GM19099 (cell line): ENCODE data around the gene NRL.
A peak's percentile ranks its signal among the peaks of the same experiment; 100 is the strongest.

Experiments used
- POLR2A ChIP-seq: IDR thresholded peaks from 3 replicates; pipeline ENCODE4 v1.6.1; 2011; ENCODE audit warnings: low read depth; ENCODE audit not compliant: insufficient read length; ENCODE audit errors: extremely low read depth

Gene NRL

DNA sequence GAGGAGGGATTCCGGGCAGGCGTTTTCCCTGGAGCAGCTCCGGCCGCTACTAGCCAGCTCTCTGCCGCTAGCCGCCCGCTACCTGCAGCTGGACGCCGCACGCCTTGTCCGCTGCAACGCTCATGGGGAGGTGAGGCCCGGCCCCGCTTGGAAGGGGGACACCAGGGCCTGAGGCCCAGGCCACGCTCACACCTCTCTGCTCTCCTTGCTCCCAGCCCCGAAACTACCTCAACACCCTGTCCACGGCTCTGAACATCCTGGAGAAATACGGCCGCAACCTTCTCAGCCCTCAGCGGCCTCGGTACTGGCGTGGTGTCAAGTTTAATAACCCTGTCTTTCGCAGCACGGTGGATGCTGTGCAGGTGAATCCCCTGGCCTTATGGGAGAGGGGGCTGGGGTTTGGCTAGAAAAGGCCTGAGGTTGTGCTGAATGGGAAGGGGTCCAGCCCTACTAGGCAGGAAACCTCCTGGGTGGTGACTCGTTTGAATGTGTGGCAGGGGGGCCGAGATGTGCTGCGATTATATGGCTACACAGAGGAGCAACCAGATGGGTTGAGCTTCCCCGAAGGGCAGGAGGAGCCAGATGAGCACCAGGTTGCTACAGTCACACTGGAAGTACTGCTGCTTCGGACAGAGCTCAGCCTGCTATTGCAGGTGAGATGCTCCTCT is 33.1 kb upstream of the NRL start:
- TF ChIP-seq POLR2A: no peak

DNA sequence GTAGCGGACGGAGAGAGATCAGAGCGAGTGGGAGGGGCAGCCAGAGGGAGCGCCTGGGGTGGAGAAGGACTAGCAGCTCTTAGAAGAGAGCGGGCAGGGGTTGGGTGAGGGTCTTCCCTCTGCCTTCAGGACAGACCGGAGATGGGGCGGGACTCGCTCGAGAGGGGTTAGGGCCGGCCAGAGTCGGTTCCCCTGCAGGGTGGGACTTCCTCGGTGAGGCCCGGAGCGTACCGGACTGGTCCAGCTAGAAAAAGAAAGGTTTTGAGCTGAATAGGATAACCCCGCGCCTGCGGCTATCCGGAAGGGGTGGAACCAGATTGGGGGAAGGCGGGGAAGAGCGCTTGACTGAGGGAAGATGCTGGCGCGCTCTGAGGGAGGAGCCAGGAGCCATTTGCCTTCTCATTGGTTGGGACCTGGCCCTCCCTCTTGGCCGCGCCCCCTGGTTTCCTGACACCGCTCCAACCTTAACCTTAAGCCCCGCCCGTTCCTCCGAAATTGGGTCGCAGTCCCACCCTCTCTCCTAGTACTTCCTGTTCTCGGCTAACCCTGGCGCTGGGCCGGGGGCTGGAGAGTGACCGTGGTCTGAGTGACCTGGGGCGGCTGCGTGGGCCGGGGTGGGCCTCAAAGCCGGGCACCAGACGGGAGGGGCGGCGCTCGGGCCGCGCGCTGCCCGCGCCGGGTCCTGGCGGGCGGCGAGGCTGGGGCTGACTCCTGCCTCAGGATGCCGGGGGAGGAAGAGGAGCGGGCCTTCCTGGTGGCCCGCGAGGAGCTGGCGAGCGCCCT is 32.4 kb upstream of the NRL start, which contains the start of gene RNF31:
TSS of gene RNF31 (plus strand) at position 521 of the 783 bp plus-strand sequence. CDS start at position 722, 201 bp downstream.
- peak; percentile 72 for TF ChIP-seq POLR2A

DNA sequence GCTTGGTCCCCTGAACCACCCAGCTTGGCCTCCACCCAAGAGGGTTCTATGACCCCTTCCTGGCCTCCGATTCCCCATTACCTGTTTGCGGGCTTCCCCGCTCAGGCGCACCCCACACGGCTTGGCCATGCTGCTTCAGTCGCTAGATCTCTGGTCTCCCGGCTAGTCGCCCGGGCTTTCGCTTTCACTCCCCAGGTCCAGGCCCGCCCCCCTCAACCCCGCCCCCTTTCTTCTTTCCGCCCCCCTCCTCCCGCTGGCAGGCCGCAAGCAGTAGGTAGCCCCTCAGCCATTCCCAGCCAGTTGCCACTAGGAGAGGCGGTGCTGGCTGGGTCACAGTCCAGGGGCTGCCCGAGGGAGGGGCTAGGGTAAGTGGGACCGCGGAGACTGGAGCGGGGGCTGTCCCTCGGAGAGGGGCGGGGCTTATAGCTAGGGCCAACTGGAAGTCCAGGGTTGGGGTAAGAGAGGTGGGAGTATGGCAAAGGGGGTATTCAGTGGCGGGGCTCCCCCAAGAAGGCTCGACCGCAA is 31.8 kb upstream of the NRL start, which contains the start of gene PSME2:
TSS of gene PSME2 (minus strand) at position 158 of the 525 bp plus-strand sequence. CDS start at position 129, 29 bp downstream.
- peak; percentile 11 for TF ChIP-seq POLR2A

DNA sequence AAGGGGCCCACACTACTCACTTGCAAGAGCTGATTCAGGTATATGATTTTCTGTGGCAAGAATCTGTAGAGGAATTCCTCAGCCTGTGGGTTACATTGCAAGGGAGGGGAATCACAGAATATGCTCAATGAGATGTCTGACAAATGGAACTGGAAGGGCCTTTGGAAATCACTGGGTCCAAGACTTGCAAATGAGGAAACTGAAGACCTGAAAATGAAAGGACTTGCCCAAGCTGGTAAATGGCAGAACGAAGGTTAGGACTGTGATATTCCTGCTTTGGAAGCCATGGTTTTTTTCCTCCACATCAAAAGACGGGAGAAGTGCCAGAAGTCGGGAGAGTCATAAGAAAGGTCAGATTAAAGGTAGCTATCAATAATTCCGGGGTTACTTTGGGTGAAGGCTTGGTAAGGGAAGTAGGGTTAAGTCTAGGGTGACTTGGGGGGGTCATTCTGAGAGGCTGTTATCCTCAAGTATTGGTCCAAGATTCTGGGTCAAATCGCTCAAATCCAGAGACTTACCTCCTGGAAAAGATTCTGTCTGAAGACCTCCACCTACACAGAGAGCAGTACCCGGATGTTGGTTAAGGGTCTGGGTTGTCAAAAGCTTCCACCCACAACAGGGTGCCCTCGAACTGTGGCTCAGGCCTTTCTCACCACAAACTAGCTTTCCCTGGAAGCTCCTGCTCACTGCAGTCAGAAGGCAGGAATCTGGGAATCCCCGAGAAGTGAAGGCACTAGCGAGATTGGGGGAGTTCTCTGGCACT is 31.1 kb upstream of the NRL start:
- no peak for TF ChIP-seq POLR2A

DNA sequence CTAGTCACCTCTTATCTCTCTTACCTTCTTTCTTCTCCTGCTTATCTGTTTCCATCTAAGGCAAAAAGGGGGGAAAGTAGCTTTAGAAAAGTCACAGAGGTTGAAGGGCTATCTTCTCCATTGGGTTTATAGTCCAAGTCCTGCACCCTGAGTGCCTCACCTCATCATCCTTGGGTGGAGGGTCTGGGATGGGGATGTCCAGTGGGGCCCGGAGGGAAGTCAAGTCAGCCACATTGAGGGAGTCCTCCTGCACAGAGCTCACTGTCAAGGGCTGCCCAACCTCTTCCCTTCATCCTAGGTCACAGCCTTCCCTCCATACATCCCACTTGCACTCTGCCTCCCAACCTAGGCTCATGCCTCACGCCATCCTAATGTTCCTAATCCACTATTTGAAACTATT is 30.5 kb upstream of the NRL start:
- no peak for TF ChIP-seq POLR2A

DNA sequence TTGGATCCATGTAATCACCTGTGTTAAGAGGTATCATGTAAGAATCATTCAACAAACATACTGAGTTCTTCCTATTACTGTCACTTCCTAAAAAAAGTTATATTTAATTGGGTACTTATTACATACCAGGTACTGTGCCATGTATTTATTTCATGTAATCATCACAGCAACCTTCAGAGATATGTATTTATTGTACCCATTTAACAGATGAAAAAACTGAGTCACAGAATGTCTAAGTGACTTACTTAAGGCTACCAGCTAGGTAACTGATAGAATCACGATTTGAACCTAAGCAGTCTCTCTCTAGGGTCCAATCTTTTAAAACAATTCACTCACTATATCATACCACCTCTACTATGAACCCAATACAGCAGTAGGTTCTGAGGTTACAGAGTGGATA is 29.7 kb upstream of the NRL start:
- no peak for TF ChIP-seq POLR2A

DNA sequence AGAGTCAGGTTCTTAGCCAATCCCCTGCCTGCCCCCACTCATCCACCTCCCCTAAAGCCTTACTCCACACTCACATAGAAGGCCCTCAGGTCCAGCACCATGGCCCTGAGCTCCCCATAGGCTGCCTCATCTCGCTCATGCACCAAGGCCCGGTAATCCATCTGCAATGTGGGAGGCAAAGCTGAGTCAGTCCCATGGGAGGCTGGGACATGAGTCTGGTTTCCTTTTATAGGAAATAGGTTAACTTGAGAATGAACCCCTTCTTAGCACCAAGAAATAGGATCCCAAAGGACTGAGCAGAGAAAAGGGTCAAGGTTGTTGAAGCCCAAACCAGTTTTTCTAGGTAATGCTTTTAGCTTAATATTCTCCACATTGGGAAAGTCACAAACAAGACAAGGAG is 28.8 kb upstream of the NRL start:
- TF ChIP-seq POLR2A: no peak

DNA sequence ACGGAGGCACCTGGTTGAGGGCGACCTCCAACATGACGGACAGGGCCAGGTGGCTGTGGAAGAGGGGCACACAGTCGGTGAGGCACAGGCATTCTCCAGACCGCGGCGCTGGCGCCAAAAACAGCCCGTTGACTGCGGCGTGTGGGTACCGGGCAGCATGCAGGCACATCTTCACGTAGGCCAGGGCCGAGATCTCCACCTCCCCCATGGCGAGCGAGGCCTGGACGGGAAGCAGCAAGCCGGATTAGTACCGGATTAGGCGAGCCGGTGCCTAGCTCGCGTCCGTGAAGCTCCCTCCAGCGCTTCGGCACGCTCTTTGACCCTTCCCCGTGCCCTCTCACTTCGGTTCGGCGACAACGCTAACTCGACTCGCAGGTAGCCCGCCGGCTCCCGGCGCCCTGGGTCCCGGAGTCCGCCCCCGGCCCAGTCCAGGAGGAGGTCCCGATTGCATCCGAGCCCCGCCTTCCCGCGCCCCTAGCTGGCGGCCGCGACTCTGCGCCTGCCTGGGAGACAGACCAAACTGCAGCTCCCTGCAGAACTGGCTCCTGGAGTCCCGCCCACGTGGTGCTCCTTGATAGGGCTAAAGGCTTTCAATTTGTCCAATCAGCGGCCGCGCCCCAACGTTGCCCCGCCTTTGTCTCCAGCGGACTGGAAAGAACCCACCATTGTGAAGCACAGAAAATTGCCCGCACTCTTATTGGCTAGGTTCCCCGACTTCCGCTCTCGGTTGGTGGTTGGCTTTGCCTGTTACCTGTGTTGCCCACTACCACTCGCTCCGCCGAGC is 26.5 kb upstream of the NRL start, which contains the start of gene EMC9:
TSS of gene EMC9 (minus strand) at position 495 of the 784 bp plus-strand sequence. CDS start at position 208, 287 bp downstream.
- TF ChIP-seq POLR2A: peak; percentile 91

DNA sequence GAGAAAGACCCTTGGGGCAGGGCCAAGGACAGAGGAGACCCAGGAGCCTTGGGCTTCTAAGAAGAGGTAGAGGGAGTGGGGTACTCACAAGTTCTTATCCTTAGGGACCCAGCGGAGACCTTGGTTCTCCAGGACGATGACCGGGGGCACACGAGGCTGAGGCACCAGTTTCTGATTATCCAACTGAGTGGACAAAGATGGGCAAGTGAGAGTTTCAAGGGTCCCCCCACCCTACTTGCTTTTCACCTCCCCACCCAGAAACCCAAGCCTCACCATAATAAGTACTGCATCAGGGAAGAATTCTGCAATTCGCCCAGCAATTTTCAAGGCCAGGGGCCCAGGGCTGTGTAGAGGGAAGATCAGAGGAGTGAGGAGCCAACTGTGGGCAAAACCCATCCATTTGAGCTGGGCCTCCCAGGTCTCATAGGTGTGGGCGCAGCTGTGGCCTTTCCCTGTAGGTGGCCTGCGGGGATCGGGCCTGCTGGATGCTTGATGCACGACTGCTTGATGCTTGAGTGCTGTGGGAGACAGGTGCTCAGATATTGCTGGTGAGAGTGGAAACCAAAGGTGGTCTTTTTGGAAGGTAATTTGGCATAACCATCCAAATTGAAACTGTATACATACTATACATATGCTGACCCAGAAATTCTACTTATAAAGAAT is 24.7 kb upstream of the NRL start:
- no peak for TF ChIP-seq POLR2A

DNA sequence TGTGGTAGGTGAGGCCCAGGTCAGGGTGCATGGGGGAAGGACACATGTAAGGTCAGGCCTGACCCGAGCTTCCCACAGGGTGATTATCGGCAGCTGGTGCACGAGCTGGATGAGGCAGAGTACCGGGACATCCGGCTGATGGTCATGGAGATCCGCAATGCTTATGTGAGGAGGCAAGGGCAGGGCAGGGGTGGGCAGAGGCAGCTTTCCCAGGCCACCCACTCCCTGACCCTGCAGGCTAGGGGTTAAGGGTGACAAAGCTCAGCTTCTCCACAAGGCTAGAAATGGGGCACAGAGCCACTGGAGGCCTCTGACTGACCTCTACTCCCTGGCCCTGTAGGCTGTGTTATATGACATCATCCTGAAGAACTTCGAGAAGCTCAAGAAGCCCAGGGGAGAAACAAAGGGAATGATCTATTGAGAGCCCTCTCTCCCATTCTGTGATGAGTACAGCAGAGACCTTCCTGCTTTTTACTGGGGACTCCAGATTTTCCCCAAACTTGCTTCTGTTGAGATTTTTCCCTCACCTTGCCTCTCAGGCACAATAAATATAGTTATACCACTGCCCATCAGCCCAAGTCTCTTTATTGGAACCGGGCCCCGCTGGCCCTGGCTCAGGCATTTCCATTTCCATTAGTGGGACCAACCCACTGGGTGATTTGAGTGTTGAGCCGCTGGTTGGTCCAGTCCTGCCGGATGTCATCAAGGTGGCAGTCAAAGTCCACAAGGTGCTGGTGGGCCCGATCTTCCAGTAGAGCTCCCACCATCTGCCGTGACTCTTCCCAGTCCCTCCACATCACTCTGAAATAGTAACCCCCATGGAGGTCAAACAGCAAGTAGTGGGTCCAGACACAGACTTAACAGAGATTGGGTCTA is 23.9 kb upstream of the NRL start:
- TF ChIP-seq POLR2A: no peak

DNA sequence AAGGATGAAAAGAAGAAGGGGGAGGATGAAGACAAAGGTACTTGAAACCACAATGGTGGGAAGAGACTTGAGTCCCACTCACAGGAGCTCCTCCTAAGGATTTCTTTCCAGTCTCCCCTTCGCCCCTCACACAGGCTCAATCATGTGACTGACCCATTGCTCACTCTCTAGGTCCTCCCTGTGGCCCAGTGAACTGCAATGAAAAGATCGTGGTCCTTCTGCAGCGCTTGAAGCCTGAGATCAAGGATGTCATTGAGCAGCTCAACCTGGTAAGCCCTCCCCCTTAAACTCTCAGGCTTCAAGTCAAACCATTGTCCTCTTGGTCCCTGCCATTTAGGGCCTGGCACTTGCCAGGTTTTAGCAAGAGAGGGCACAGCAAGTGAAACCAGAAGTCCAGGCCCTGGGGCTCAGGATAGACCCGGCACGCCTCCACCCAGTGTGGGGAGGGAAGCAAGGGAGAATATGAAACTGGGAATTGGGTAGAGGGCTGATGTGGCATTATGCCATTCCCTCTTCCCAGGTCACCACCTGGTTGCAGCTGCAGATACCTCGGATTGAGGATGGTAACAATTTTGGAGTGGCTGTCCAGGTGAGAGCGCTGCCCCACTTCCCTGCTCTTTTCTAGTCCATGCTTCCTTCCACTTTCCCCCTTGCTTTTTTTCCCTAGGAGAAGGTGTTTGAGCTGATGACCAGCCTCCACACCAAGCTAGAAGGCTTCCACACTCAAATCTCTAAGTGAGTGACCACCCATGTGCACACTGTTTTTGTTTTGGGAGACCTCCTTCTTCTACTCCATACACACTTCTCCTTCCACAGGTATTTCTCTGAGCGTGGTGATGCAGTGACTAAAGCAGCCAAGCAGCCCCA is 23.0 kb upstream of the NRL start:
- peak; percentile 42 for TF ChIP-seq POLR2A

DNA sequence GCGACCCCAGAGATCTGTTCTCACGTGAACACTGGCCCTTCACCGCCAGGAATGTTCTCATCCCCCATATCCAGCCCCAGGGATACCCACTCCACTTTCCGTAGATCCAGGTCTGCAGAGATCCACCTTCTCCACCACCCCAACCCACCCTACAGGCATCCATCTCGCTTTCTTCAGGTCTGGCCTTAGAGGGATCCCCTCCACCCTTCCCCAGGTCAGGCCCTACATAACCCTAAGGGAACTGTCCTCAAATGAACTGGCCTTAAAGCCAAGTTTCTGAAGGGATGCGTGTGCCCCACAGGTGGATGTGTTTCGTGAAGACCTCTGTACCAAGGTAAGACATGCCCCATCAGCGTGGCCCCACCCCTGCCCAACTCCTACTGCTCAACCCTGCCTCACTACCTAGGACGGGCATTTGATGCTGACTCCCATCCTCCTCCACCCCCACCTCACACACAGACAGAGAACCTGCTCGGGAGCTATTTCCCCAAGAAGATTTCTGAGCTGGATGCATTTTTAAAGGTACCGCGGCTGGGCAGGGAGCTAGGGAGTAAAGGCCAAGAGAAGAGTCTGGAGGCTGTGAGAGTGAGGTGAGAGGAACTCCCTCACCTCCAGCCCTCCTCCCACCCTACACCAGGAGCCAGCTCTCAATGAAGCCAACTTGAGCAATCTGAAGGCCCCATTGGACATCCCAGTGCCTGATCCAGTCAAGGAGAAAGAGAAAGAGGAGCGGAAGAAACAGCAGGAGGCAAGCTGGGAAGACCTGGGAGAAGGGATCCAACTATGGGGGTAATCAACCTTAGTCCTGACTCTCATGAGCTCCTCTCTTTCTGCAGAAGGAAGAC is 22.2 kb upstream of the NRL start:
- no peak for TF ChIP-seq POLR2A
